NCI-H524 treated with DMSO at 0.1 percent for 48 hours (cell line): ENCODE data around the gene PPARG.
"Not testable (repeated sequence)": the region's sequence is repeated elsewhere in the genome, so short reads cannot be mapped to it uniquely, and the experiment has no call there.

Source experiments
- DNase-seq: peaks from one replicate; lab custom pipeline; 2025; lab: John Stamatoyannopoulos, UW

The PPARG gene

DNA sequence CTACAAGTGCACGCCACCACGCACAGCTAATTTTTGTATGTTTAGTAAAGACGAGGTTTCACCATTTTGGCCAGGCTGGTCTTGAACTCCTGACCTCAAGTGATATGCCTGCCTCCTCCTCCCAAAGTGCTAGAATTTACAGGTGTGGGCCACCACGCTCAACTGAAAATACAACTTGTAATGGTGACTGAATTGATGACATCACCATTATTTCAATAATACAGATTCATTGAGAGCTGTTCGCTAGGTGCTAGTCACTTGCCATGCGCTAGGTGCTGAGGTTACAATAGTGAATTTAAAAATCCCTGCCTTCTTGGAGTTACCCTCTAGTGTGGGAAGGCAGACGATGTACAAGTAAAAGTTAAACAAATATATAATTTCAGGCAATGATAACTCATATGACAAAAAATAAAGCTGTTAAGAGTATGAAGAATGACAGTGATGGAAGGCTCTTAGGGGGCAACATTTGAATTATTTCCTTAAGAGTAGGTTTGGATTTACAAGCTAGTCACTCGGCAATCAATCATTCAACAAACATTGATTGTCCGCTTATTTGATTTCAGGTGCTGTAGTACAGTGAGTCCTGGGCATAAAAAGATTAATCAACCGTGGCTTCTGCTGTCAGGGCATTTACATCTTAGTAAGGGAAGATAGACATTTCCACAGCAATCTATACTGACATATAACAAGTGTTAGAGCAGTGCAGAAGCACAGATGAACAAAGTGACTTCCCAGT, 9.1 kb upstream of the PPARG start:
- DNase-seq = no peak

DNA sequence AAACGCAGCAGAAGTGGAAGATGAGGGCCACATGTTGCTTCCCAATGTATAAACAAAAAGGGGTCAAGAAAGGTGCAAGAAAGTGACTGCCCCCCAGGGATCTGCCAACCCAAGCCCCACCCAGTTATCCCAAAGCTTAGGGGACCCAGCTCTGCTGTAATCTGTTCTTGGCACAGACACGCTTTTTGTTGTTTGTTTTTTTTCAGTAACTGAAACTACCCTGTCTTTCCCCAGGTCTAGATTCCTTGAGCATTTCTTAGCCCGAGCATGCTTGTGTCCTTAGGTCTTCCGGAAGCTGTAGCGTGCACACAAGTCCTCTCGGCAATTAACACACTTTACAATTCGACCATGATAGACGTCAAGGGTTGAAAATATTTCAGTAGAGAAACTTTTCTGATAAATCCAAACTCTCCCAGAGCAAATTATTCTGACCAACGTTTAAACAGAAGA, 8.5 kb upstream of the PPARG start:
- DNase-seq = no peak

DNA sequence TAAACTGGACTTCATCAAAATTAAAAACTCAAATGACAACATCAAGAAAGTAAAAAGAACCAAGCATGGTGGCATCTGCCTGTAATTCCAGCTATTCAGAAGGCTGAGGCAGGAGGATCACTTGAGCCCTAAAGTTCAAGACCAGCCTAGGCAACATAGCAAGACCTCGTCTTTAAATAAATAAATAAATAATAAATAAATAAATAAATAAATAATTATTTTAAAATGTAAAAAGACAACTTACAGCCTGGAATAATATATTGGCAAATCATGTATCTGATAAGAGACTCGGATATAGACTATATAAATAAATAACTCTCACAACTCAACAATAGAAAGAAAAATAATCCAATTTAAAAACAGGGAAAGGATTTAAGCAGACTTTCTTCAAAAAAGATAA, 4.3 kb upstream of the PPARG start:
- no peak for DNase-seq

DNA sequence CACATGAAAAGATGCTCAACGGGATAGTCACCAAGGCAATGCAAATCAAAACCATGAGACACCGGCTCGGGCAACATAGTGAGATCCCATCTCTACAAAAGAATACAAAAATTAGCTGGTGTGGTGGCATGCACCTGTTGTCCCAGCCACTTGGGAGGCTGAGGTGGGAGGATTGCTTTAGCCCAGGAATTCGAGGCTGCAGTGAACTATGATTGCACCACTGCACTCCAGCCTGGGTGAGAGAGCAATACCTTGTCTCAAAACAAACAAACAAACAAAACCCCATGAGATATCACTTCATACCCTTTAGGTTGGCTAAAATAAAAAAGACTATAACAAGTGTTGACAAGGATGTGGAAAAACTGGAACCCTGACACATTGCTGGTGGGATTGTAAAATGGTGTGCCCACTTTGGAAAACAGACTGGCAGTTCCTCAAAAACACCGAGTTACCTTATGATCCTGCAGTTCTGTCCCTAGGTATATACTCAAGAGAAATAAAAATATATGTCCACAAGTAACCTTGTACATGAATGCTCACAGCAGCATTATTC, 3.8 kb upstream of the PPARG start:
- DNase-seq = no peak

DNA sequence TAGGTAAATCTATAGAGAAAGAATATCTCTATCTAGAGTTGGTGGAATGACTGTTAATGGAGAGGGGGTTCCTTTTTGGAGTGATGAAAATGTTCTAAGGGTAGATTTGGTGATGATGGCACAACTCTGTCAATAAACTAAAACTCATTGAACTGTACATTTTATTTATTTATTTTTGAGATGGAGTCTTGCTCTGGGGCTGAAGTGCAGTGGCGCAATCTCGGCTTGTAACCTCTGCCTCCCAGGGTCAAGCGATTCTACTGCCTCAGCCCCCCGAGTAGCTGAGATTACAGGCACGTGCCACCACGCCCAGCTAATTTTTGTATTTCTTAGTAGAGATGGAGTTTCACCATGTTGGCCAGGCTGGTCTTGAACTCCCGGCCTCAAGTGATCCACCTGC, 3.1 kb upstream of the PPARG start:
- DNase-seq = not testable (repeated sequence)

DNA sequence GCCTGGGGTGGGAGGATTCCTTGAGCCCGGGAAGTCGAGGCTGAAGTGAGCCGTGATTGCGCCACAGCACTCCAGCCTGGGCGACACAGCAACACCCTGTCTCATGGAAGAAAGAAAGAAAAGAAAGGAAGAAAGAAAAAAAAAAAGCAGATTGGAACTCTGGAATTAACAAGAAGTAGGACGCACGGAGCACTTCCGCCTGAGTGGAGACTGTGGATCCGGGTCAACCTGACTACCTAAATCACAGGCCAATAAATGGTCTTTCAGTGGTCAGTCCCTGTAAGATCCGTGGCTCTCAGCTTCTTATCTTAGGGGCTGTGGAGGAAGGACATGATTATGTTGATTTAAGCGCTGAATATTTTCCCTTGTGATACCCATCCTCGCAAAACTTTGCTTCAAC, 2.4 kb upstream of the PPARG start:
- DNase-seq = no peak

DNA sequence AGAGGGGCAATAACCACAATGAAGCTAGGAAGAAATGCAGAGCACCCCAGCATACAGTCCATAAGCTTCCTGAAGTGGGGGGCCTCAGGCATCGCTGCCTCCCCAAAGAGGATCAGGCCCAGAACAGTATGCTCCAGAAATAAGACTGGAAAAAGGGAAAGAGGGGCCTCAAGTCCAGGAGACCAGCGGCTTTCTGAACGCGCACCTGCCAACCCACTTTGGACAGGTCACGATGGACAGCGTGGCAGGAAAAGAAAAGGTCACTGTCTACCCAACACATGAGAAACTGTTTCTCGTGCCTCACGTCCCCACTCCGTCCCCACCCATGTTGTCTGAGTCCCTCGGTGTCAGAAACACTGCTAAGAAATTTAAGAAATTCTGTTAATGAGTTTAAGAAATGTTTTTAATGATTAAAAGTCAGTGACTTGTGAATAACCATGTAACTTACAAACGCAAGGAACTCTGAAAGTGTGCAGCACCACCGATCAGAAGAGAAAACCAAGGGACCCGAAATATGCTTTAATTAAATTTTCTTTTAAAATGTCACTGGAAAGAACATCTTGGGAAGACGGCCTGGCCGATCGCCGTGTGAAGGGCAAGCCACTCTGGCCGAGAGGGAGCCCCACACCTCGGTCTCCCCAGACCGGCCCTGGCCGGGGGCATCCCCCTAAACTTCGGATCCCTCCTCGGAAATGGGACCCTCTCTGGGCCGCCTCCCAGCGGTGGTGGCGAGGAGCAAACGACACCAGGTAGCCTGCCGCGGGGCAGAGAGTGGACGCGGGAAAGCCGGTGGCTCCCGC, 1.7 kb upstream of the PPARG start:
- DNase-seq = no peak

DNA sequence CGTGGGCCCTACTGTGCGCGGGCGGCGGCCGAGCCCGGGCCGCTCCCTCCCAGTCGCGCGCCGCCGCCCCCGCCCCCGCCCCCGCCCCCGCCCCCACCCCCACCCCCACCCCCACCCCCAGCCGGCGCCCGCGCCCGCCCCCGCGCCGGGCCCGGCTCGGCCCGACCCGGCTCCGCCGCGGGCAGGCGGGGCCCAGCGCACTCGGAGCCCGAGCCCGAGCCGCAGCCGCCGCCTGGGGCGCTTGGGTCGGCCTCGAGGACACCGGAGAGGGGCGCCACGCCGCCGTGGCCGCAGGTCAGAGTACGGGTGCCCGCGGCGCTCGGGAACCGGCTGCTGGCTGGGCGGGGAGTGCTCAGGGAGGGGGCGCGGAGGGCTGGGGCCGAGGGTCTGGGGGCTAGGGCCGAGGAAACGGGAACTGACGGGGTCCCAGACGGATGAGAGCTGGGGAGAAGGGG, 1.1 kb upstream of the PPARG start:
- no peak for DNase-seq

DNA sequence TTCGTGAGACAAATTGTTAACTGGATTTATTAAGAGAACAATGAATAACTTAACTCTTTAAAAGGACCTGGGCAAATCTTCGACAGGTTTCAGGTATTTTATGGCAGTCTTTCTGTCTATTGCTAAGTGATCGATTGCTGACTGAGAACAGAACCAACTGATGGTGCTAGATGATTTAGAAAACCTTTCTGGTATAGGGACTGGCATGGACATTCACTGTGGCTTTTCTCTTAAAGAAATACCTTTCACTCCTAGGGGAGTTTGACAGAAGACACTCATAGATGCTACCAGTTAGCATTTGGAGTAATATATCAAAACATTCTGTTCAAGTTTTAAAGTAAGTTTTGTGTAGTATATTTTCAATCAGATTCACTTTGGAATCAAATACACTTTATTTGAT, 654 bp downstream of the PPARG start:
- DNase-seq = no peak

DNA sequence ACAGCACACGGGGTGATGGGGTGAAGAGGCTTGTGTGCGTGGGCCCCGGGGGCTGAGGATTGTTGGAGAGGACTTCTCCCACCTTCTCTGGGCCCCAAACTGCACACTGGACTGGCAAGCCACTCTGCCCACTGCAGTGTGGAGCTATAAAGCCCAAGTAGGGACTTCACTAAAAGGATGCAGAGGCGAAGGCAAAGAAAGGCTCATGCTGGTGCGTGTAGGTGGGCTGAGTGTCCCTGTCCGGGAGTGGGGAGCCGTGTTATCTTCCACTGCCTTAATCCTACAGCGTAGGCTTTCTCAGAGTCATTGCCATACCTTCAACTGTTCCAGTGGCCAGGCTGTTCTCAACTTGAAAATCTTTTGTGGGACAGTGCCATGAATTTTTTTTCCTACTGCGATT, 3.9 kb downstream of the PPARG start:
- no peak for DNase-seq

DNA sequence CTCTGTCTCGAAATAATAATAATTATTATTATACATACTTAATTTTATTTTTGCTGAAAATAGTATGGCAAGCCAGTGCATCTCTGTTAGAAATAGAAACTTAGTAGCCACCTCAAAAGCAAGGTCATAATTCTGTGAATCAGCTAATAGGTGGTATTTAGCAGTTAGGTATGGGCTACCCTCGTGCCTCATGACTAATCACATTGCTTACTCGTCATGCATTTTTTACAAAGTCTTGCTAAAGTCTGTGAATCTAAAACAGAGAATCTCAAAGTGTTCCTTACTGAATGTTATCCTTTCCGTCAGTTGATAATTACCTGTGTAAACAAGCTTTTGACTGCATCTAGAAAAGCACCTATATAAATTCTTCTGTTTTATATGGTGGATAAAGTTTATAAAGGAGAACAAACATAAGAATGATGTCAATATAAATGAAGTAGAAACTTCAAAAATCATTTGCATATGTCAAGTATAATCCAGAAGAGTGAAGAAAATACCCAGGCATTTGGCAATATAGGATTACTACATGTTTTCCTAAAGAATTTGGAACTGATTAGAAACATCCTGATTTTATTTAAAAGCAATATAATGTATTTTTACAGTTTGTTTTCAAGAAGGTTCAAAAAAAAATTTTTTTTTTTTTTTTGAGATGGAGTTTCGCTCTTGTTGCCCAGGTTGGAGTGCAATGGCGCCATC, 6.2 kb downstream of the PPARG start:
- no peak for DNase-seq

DNA sequence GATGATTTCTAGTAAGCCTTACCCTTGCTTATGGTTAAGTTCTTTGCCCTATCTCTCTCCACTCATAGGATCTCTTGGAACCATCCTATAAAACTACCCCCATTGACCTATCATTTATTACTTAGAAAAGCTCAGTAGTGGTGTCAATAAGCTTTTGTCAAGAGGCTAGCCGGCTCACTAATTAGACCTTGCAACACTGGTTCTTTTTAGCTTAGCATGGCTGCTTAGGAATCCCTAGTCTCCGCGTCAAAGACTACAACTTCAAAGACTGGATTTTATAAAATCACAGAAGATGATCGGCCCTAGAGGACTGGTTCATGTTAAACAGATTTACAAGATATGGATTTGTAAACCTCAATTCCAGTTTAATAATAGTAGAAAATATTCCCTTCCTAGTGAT, 7.6 kb downstream of the PPARG start:
- no peak for DNase-seq

DNA sequence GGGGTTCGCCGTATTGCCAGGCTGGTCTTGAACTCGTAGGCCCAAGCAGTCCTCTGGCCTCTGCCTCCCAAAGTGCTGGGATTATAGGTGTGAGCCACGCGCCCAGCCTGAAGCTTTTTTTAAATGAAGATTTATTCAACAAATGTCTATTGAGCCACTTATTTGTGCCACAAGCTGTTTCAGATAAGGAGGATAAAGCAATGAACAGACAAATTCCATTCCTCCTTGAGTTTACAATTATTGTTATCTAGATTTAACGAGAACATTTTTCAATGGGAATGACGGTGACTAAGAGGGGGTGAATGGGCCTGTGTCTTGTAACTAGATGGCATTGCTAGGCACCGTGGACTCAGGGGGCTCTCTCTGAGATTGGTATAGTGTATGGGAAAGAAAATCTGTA, 10.2 kb downstream of the PPARG start:
- DNase-seq = no peak

DNA sequence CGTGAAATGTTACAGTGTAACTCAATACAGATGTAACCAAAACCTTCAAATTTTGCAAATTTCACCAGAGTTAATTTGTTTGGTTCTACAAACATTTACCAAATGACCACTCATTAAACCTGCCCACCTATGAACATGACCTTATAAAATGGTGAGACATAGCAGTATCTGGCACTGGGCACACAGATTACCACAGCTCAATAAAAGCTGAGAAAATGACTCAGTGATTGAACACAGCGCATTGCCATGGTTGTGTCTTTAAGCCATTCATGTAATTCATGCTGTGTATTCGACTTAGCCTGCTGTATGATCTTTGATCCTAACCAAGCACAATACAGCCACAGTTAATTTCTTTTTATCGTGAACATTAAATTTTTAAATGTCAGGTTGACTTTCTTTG, 11.3 kb downstream of the PPARG start:
- DNase-seq = no peak

DNA sequence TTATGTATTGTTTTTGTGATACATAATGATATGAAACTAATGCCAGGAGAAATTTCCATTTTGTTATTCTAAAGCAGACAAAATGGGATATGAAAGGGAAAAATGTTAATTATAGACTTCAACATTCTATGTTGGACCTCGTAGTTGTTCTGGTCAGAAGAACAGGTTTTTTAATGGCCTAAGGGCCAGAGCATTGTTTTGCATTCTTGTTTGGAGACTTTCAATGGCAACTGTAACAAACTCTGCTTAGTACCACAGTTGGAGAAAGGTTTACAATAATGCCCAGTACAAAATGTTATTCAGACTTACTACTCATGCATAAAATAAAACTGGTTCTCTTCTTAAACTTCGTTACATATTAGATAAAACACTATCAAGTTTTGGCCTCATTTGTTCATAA, 12.2 kb downstream of the PPARG start:
- no peak for DNase-seq

DNA sequence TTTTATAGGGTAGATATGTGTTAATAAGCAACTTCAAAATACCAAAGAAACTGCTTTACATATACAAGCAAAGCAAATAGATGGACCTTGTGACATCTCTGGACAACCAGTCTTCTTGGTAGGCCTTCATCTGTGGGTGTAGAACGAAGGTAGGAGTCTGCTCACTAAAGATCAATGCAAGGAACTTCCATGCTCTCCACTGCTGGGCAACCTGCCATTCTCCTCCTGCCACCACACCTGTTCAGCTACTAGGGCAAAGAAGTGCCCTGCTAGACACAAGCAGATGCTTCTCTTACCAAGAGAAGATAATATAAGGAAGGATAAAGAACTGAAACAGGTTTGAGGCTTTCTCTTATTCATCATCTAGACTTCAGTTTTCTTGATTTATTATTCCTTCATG, 12.6 kb downstream of the PPARG start:
- no peak for DNase-seq

DNA sequence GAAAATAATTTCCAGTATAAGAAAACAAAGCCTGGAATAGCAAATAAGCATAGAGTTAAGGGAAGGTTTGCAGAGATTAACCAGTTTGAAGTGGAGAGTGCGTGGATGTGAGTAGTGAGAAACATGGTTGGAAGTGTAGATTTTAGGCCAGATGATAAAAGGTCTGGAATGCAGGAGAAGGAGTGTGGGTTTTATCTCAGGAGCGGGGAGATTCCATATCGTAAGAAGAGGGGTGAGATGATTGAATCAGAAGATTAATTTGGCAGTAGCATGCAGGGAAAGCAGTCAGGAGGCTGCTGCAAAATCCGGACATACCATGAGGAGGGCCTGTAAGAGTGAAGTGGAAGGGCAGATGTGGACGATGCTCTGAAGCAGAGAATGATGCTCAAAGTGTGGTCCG, 13.7 kb downstream of the PPARG start:
- DNase-seq = no peak

DNA sequence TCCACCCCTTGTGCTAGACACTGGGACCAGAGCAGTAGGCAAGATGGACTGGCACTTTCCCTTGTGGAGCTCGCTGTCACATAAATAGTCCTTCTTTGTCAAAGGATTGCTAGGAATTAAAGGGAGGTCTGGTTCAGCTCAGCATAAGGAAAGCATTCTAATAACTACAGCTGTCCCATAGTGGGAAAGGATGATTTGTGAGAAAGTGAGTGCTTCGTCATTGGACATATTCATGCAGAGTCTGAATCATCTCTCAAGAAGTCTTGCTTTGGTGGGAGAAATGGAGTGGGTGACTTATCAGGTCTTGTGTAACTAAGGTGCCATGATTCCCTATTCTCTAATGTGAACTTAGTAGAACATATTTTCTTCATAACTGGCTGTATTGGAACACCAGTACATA, 14.7 kb downstream of the PPARG start:
- no peak for DNase-seq

DNA sequence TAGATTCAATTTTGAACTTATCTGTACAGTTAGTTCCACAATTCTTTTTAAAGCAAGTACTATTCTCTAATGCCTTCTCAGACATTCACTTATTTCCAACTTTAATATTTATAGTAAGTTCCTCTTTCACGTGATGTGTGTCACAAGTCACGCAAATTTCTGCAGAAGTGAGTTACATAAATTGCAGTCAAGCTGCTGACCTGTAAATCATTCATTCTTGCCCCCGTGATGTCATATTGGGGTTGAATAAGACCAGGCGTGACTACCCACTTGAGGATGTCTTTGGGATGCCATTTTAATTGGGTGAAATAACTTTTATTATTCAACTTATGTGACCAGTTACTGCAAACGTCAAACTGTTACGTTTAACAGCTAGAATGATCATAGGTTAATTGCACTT, 15.1 kb downstream of the PPARG start:
- no peak for DNase-seq

DNA sequence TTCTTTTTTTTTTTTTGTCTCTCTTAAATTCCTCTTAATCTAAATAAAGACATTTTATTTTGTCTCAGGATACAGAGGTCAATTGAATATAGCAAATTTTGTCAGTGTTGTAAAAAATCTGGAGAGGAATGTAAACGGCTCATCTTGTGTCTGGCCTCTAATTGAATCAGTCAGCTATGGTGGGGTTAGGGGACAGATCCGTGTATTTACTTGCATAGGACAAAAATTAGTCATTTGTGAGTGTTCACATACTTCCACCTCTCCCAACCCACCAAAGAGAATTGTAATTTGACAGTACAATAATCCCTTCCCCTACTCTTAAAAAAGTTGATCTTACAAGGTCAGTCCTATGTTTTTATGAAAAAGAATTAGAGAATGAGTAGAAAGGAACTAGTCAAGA, 18.3 kb downstream of the PPARG start:
- no peak for DNase-seq

DNA sequence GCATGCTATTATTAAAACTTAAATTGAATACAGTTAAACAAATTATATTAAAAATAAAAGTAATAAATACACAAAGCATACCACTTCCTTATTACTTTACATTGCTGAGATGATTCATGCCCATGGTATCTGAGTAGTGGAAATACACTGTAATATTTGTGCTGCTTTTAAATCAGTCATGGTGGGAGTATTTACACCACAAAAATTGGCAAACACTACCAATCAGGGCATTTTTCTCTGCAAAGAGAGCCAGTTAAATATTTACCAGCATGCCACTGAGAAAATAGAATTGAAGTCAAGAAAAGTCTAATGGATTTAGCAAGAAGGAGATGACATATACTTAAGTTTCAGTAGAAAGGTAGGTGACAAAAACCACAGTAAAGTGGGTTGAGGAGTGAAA, 19.6 kb downstream of the PPARG start:
- DNase-seq = no peak

DNA sequence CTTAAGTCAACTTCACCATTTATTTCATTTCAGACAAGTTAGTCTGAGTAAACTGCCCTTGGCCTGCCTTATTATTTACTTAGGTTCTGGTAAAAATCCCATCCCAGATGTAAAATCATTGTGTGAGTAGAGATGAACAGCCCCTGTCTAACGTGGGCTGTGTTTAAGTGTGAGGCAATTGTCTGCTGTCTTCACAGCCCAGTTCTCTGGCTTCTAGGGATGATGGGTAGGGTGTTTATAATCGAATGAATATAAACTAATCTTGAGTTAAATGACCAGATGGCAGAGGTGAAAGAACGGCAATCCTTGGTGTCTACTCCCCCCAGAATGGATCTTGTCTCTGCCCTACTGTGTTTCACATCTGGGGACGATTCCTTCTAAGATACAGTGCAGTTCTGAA, 20.8 kb downstream of the PPARG start:
- DNase-seq = no peak

DNA sequence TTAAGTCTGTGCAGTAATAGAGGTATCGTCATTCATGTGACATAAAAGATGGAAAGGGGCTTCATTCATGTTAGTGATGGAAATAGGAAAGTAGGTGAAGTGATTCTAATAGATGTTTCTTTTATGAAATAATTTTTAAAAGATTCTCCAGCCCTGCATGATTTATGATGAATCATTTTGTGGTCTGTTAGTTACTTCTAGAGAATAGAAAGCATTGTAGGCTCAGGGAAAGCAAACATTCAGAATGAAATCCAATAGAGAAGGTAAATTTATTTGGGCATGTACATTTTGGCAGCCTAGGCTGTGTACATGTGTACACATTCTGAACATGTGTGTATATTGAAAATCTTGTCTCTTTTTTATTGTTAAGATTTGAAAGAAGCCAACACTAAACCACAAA, 23.1 kb downstream of the PPARG start:
- DNase-seq = no peak
